GM18907 (cell line): ENCODE results near the gene TPCN1.

Source experiments
- ATAC-seq: cut with Tn5 transposase; IDR thresholded peaks from one replicate; pipeline ENCODE4 v1.9.1; 2021; ENCODE audit warnings: mild to moderate bottlenecking, moderate library complexity; ENCODE audit not compliant: unreplicated experiment

Gene TPCN1

GRCh38 chr12:113239811-113240331 lies 18.6 kb downstream of the TPCN1 start:
- no peak for ATAC-seq

GRCh38 chr12:113240395-113240794 lies 19.1 kb downstream of the TPCN1 start:
- no peak for ATAC-seq

- no peak for ATAC-seq
Observed at GRCh38 chr12:113241191-113242025, 20.1 kb downstream of the TPCN1 start.

GRCh38 chr12:113242026-113242418 lies 20.8 kb downstream of the TPCN1 start:
- no peak for ATAC-seq

- ATAC-seq, result no peak
Observed at GRCh38 chr12:113242560-113242959, 21.3 kb downstream of the TPCN1 start.

- no peak for ATAC-seq
Observed at GRCh38 chr12:113244047-113244460, 22.8 kb downstream of the TPCN1 start.

GRCh38 chr12:113244478-113244958 lies 23.3 kb downstream of the TPCN1 start:
- ATAC-seq, result no peak

- ATAC-seq, result no peak
Observed at GRCh38 chr12:113245695-113246477, 24.6 kb downstream of the TPCN1 start.

- no peak for ATAC-seq
Observed at GRCh38 chr12:113246478-113247122, 25.3 kb downstream of the TPCN1 start.

GRCh38 chr12:113247123-113248050 lies 26.1 kb downstream of the TPCN1 start:
- ATAC-seq, result no peak

GRCh38 chr12:113248051-113248825 lies 27.0 kb downstream of the TPCN1 start:
- ATAC-seq, result no peak

- ATAC-seq, result no peak
Observed at GRCh38 chr12:113248842-113249435, 27.7 kb downstream of the TPCN1 start.

GRCh38 chr12:113249546-113249945 lies 28.3 kb downstream of the TPCN1 start:
- no peak for ATAC-seq

GRCh38 chr12:113250045-113250444 lies 28.8 kb downstream of the TPCN1 start:
- ATAC-seq, result no peak

- ATAC-seq, result no peak
Observed at GRCh38 chr12:113251404-113252070, 30.3 kb downstream of the TPCN1 start.

GRCh38 chr12:113252494-113252893 lies 31.2 kb downstream of the TPCN1 start:
- no peak for ATAC-seq

GRCh38 chr12:113253532-113254285 lies 32.4 kb downstream of the TPCN1 start:
- no peak for ATAC-seq

GRCh38 chr12:113254298-113254697 lies 33.0 kb downstream of the TPCN1 start:
- ATAC-seq, result no peak
